Glomerular visceral epithelial cell (primary cell): Measurements from ENCODE around the gene PAM16.
"Not testable (repeated sequence)": the region's sequence is repeated elsewhere in the genome, so short reads cannot be mapped to it uniquely, and the experiment has no call there.

ENCODE experiments used
- DNase-seq: peaks from one replicate; pipeline ENCODE4 v3.0.0-alpha.2; 2016; ENCODE audit errors: extremely low spot score

Gene PAM16

DNA sequence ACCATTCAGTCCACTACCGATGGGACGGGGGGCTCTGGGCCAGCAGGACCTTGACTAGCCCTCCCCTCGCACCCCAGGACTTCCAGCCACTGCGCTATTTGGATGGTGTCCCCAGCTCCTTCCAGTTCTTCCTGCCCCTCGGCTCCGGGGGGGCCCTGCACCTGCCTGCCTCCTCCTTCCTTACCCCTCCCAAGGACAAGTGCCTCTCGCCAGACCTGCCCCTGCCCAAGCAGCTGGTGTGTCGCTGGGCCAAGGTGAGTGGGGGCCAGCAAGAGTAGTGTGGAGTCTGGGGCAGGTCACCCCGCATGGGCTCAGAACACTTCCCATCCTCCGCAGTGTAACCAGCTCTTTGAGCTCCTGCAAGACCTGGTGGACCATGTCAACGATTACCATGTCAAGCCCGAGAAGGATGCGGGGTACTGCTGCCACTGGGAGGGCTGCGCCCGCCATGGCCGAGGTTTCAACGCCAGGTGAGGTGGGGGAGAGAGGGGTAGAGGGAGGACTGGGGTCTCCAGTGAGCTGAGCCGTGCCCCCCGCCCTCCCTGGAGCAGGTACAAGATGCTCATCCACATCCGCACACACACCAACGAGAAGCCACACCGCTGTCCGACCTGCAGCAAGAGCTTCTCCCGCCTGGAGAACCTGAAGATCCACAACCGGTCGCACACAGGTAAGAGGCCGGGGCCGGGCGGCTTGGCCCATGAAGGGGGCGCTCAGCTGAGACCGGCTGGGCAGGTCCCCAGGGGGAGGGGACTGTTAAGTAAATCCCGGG, 16.2 kb downstream of the PAM16 start:
- DNase-seq = no peak

DNA sequence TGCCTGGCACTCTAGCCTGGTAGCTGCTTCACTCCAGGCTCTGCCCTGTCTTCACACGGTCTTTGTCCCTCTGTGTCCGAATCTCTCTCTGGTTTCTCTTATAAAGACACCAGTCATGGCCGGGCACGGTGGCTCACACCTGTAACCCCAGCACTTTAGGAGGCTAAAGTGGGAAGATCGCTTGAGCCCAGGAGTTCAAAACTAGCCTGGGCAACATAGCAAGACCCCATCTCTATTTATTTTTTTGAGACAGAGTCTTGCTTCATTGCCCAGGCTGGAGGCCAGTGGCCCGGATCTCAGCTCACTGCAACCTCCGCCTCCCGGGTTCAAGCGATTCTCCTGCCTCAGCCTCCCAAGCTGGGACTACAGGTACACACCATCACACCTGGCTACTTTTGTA, 17.4 kb downstream of the PAM16 start:
- not testable (repeated sequence) for DNase-seq

DNA sequence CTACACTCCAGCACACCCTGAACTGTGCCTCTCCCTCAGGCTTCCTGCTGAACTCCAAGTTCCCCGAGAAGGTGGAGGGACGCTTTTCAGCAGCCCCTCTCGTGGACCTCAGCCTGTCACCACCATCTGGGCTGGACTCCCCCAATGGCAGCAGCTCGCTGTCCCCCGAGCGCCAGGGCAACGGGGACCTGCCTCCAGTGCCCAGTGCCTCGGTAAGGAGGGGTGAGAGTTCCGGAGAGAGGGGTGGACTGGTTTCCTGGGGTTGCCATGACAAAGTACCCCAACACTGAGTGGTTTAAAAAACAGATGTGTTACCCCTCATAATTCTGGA, 17.8 kb downstream of the PAM16 start:
- DNase-seq = no peak

DNA sequence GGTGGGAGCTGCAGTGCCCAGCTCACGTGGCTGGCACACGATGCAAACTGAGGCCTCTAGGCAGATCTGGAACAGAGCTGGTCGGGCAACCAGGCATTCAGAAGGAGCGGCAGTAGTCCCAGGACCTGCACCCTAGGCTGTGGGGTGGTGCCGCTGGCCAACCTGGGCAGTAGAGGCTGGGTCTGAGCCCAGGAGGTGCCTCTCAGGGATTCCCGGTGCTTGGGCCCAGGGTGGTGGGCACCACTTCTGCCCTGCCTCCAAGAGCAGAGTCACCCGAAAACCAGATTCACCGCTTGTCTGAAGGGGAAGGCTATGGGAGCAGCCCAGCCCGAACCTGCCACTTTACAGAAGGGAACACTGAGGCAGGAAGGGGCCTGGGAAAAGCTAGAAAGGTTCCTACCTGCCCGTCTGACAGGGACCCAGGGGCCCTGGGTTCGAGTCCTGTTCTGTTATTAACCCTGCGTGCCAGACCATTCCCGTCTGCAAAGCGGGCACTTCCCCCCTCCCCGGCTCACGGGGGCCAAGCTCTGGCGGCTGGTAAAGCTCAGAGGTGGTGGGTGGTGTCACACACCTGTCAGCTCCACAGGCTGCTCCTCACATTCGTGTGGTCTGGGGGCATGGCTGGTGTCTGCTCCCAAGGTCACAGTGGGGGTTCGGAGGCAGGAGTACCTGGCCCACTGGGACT, 18.4 kb downstream of the PAM16 start:
- no peak for DNase-seq

- DNase-seq = no peak
Measured at GRCh38 chr16:4332083-4332482, 19.0 kb downstream of the PAM16 start.

- peak; percentile 64 for DNase-seq
Measured at GRCh38 chr16:4330277-4330874, 20.7 kb downstream of the PAM16 start.

DNA sequence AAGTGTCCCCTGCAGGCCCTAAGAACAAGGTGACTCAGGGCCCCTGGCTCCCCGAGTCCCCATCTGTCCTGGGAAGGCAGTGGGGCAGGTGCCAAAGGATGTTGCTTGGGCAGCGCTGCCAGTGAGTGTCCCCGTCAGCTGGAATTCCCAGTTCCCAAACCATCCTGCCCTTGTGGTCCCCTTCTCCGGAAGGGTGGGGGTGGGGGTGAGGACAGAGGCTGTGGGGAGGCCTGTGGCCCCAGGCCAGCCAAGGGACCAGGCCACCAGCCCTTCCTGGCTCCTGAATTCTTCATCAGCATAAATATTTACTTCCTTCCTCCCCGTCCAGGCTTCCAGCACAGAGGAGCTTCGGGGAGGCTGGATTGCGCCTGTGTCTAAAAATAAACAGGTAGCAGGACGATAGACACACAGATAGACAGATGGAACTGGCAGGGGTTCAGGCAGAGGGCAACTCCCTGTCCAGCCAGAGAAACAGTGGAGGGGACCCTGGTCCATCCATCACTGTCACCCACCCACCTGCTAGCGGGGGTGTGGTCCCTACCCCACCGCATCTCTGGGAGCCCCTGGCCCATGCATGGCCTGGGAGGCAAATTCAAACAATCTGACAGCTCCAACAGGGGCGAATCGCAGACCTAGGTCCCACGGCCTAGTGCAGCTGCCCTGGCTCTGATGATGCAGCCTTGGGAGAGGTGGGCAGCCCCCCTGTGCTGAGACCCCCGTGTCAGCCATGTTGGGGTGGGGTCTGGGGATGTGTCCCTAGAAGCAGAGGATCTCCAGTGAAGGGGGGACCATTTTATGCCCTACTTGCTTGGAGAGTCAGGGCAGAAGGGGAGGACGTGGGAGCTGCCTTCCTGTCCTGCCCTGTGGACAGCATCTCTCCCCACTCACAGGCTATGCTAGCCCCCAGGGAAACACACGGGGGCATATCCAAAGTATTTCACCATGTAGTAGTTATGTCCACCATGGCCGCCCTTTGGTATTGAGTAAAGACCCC, 22.0 kb downstream of the PAM16 start:
- DNase-seq = no peak

GRCh38 chr16:4328046-4328781, 22.9 kb downstream of the PAM16 start:
- peak; percentile 62 for DNase-seq

DNA sequence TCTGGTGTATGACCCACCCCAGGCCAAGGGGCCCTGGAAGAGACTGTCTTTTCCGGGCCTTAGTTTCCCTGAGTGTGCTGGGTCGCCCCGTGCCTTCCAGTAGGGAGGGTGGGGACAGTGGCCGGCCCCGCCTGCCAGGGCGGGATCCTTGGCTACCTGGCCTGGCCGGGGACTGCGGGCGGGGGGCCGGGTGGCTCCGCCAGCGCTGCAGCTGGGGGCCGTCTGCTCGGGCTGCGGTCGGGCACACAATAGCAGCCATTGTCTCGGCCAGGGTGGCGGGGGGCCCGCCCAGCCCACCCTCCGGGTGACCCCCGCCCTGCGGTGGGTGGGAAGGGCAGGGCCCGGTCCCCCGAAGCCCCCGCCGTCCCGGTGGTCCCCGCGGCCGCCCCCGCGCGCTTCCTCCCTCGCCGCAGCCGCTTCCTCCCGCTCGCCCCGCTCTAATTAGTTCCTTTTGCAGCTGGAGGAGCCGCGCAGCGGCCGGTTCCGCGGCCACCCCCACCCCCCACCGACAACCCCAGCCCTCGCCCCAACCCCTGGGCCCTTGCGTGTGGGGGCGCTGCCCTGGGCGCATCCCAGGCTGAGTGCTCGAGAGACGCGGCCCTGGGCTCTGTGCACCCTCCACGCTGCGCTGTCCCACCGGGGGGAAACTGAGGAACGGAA, 23.6 kb downstream of the PAM16 start:
- no peak for DNase-seq

DNA sequence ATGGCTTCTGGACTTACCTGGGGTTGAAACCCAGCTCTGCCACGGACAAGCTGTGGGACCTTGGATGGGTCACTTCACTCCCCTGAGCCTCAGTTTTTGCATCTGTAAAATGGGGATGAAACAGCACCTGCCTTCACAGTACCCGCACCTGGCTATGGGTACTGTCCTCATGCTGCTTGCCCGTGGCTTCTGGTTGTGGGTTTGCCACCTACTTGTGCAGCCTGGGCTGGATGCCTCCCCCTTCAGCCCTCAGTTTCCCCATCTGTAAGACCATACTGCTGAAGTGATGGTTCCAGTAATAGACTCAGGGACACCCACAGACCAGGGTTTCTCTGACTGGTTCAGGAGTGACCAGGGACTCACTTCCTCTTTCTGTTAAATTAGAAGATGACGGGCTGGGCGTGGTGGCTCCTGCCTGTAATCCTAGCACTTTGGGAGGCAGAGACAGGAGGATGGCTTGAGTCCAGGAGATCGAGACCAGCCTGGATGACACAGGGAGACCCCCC, 25.8 kb downstream of the PAM16 start:
- no peak for DNase-seq

DNA sequence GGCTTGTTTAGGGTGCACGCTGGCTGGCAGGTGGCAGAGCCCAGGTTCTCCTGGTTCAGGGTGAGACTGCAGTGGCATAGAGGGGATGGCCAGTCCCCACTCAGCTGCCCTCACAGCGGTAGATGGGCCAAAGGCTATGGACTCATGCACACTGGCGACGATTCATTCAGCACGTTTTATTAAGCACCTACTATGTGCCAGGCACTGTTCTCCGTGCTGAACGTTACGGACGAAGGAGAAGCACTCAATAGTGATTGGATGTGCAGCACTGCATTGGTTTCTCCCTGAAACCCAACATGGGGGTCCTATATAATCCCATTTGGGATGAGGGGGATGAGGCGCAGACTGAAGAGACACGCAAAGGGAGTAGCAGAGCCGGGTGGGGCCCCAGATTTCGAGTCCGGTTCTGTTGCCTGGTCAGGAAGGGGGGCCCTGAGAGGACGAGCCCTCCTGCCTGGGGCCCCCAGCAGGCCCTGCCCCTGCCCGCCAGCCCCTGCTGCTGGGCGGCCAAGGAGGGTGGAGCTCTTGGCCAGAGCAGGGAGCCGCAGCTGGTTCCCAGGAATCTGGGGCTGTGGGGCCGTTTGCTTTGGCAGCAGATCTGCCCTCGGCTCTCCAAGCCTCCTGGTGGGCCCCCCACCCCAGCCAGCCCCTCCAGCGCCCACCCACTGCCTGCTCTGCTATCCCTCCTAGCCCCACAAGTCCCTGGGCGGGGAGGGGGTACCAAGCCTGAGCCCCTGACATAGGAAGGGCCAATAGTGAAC, 26.4 kb downstream of the PAM16 start:
- DNase-seq = no peak

- DNase-seq = peak; percentile 59
Measured at GRCh38 chr16:4323845-4324488, 27.2 kb downstream of the PAM16 start.

GRCh38 chr16:4323071-4323844, 27.9 kb downstream of the PAM16 start:
- DNase-seq = peak; percentile 62

- no peak for DNase-seq
Measured at GRCh38 chr16:4322121-4323052, 28.7 kb downstream of the PAM16 start.

DNA sequence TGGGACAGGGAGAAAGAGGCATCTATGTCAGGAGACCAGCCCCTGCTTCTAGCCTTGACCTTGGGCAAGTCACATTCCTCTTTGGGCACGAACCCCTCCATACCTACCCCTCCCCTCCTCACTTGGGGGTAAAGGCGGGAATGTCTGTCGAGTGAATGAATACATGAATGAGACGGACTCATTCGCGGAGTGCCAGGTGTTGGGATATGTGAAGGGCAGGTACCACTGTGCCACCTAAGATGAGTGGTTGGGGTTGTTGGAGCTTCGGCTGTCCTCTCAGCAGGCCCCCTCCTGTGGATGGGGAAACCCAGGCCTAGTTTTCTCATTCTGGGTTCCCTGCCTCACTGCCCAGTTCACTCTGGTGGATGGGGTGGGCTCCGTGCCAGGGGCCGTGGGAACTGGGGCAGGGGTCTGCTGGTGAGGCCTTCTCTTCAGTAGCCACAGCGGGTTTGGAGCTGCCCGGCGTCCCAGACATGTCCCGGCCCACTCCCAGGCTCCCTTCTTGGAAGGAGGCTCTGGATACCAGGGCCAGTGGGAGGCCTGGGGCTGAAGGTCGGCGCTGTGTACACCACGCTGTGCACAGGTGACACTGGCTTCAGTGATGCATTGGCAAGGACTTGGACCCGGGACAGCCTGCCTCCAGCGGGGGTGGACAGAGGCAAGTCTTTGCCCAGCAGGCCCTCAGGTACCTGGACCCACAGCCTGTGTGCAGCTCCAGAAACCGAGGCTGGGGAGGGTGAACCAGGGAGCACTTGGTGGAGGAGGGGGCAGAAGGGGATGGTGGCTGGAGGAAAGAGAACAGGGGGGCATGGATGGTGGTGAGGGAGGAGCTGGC, 29.6 kb downstream of the PAM16 start:
- DNase-seq = no peak

GRCh38 chr16:4320571-4321137, 30.5 kb downstream of the PAM16 start:
- DNase-seq = no peak
